ENCODE data around the gene NOS2. TPM values are rescaled to one million over a fixed set of nuclear protein-coding genes. Genes with fewer than 3 reads are reported as not detected.
"Not testable (repeated sequence)": the region's sequence is repeated elsewhere in the genome, so short reads cannot be mapped to it uniquely, and the experiment has no call there.

NOS2 gene
- total RNA-seq, 2 donors from 2014 or later, result 29.7 to 34.5 TPM

DNA sequence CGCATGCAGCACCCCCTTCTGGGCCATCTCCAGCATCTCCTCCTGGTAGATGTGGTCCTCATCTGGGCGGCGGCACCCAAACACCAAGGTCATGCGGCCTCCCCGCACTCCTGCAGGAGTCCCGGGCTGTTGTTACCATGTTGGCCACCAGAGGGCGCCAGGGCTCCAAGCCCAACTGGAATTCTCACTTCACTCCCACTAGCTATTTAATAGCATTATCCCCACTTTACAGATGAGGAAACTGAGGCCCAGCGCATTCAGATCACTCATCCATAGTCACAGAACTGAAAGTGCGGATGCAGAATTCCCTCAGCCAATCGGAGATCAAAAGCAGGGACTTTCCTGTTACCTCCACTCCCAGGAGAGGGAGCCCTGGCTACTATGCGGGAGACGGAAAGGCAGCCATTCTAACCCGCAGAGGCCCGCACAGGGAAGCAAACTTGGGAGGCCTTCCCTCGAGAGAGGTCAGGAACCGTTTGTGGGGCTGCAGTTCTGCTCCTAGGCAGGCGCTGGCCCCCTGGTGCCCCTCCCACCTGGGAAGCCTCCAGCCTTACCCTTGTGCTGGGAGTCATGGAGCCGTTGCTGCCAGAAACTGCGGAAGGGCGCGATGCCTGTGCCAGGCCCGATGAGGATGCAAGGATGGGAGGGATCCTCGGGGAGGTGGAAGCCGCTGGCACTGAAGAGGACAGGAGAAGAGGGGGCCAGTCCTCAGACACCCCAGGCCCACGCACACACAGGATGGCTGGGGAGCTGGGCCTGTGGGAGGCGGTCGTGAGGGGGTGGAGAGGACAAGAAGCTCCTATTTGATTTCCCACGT lies 40.1 kb downstream of the NOS2 start:
- no peak overlapping the region for H3K27ac ChIP-seq
- H3K9ac ChIP-seq (ENCODE audit: low read depth in 2 of 2, low read length in 2 of 2), result no peak overlapping the region
- intact Hi-C loops (cut with DNase I), result loop anchor here (2.0 kb wide), 1 partner anchor 119 kb away; no protein-coding TSS in a partner anchor
- H3K4me3 ChIP-seq, result no peak overlapping the region
- DNase-seq, result peak; percentile 72
- no peaks in the 10 kb centered on the region for H3K36me3 ChIP-seq
- H3K4me1 ChIP-seq, result no peaks in the 10 kb centered on the region
- no peaks in the 10 kb centered on the region for H3K9me3 ChIP-seq
- no peaks in the 10 kb centered on the region for H3K27me3 ChIP-seq
- TF ChIP-seq, protein P1, sequence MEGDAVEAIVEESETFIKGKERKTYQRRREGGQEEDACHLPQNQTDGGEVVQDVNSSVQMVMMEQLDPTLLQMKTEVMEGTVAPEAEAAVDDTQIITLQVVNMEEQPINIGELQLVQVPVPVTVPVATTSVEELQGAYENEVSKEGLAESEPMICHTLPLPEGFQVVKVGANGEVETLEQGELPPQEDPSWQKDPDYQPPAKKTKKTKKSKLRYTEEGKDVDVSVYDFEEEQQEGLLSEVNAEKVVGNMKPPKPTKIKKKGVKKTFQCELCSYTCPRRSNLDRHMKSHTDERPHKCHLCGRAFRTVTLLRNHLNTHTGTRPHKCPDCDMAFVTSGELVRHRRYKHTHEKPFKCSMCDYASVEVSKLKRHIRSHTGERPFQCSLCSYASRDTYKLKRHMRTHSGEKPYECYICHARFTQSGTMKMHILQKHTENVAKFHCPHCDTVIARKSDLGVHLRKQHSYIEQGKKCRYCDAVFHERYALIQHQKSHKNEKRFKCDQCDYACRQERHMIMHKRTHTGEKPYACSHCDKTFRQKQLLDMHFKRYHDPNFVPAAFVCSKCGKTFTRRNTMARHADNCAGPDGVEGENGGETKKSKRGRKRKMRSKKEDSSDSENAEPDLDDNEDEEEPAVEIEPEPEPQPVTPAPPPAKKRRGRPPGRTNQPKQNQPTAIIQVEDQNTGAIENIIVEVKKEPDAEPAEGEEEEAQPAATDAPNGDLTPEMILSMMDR (IDR thresholded peaks at IDR 0.05), result peak; percentile 88

DNA sequence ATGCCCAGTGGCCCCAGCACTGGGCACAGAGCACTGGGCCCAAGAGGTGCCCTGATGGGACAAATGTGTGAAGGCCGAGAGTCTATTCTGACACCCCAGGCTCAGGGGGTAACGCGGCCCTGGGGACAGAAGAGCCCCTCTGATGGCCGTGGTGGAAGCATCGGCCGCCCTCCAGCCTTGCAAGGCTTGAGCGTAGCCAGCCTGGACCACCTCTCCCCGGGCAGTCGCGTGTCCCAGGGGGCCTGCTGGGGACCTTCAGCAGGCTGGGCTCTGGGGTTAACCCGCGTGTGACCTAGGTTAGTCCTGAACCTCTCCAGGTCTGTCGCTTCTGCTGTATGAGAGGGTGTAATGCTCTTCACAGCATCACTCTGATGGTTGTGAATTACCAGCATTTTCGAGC lies 40.8 kb downstream of the NOS2 start:
- H3K4me3 ChIP-seq, result no peak overlapping the region
- no peak for DNase-seq
- H3K27me3 ChIP-seq, result no peaks in the 10 kb centered on the region
- H3K9me3 ChIP-seq, result no peaks in the 10 kb centered on the region
- H3K36me3 ChIP-seq, result no peaks in the 10 kb centered on the region
- intact Hi-C loops (cut with DNase I), result no loop called here
- TF ChIP-seq, protein P1 (IDR thresholded peaks at IDR 0.05), result no peak
- no peaks in the 10 kb centered on the region for H3K4me1 ChIP-seq
- H3K27ac ChIP-seq, result no peak overlapping the region
- H3K9ac ChIP-seq (ENCODE audit: low read depth in 2 of 2, low read length in 2 of 2), result no peak overlapping the region

GRCh38 chr17:27756467-27757371 lies 43.6 kb downstream of the NOS2 start:
- no peaks in the 10 kb centered on the region for H3K27me3 ChIP-seq
- intact Hi-C loops (cut with DNase I), result loop anchor here (2.0 kb wide), 1 partner anchor 102 kb away; no protein-coding TSS in a partner anchor
- H3K36me3 ChIP-seq, result no peaks in the 10 kb centered on the region
- peak; percentile 58 for DNase-seq
- H3K9ac ChIP-seq (ENCODE audit: low read depth in 2 of 2, low read length in 2 of 2), result no peak overlapping the region
- H3K4me3 ChIP-seq, result no peak overlapping the region
- no peaks in the 10 kb centered on the region for H3K9me3 ChIP-seq
- TF ChIP-seq, protein P1 (IDR thresholded peaks at IDR 0.05), result peak; percentile 86
- no peak overlapping the region for H3K27ac ChIP-seq
- H3K4me1 ChIP-seq, result no peaks in the 10 kb centered on the region

DNA sequence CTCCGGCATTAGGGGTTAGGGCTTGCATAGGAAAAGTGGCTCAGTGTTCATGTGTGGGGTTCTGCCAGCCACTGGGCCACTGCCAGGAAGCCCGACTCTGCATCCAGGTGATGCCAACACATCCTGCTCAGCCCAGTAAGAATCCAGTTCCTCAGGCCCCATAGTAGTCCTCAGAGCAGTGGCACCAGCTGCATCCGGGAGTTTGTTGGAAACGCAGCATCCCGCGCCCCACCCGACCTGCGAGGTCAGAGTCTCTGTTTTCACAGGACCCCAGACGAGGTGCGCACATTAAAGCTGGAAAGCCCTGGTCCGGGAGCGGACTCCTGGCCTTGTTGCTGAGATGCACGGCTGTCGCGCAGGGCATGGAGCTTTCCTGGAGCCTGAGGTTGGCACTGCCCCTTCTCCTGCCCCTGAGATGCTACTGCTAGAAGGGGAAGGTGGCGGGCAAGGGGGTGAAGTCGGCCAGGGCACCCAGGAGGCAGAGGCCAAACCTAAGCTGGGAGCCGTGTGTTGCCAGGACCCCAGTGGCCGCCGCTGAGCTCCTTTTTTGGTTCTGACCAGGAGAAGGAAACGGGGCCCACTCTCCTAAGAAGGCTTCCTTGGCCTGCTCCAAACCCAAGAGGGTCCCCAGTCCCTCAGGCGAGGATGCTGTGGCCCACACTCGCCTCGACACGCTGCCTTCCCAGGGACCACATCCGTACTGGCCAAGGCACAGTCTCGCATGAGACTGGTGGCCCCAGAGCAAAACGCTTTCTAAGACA lies 44.4 kb downstream of the NOS2 start:
- no peaks in the 10 kb centered on the region for H3K4me1 ChIP-seq
- no peak overlapping the region for H3K4me3 ChIP-seq
- intact Hi-C loops (cut with DNase I), result loop anchor here (2.0 kb wide), 1 partner anchor 101 kb away; no protein-coding TSS in a partner anchor
- no peak for DNase-seq
- H3K36me3 ChIP-seq, result no peaks in the 10 kb centered on the region
- H3K27me3 ChIP-seq, result no peaks in the 10 kb centered on the region
- H3K9ac ChIP-seq (ENCODE audit: low read depth in 2 of 2, low read length in 2 of 2), result no peak overlapping the region
- TF ChIP-seq, protein P1 (IDR thresholded peaks at IDR 0.05), result no peak
- H3K9me3 ChIP-seq, result no peaks in the 10 kb centered on the region
- H3K27ac ChIP-seq, result no peak overlapping the region

GRCh38 chr17:27754549-27754948 lies 45.8 kb downstream of the NOS2 start:
- no peaks in the 10 kb centered on the region for H3K9me3 ChIP-seq
- no peaks in the 10 kb centered on the region for H3K27me3 ChIP-seq
- no peak overlapping the region for H3K27ac ChIP-seq
- no peak for DNase-seq
- no peak overlapping the region for H3K4me3 ChIP-seq
- TF ChIP-seq, protein P1 (IDR thresholded peaks at IDR 0.05), result no peak
- no peak overlapping the region for H3K9ac ChIP-seq (ENCODE audit: low read depth in 2 of 2, low read length in 2 of 2)
- H3K4me1 ChIP-seq, result no peaks in the 10 kb centered on the region
- no peaks in the 10 kb centered on the region for H3K36me3 ChIP-seq
- intact Hi-C loops (cut with DNase I), result no loop called here

- H3K27me3 ChIP-seq; H3K9me3 ChIP-seq; H3K4me1 ChIP-seq; H3K4me3 ChIP-seq; H3K36me3 ChIP-seq; H3K9ac ChIP-seq (ENCODE audit: low read depth in 2 of 2, low read length in 2 of 2); H3K27ac ChIP-seq; DNase-seq; intact Hi-C loops (cut with DNase I): not testable (repeated sequence)
Observed at GRCh38 chr17:27753726-27754125, 46.6 kb downstream of the NOS2 start.

- H3K27me3 ChIP-seq; DNase-seq; intact Hi-C loops (cut with DNase I); H3K4me1 ChIP-seq; H3K27ac ChIP-seq; H3K9me3 ChIP-seq; H3K4me3 ChIP-seq; H3K9ac ChIP-seq (ENCODE audit: low read depth in 2 of 2, low read length in 2 of 2); H3K36me3 ChIP-seq: not testable (repeated sequence)
Observed at GRCh38 chr17:27752831-27753619, 47.3 kb downstream of the NOS2 start.
